ENCODE data around the gene LRRC14B.

DNA sequence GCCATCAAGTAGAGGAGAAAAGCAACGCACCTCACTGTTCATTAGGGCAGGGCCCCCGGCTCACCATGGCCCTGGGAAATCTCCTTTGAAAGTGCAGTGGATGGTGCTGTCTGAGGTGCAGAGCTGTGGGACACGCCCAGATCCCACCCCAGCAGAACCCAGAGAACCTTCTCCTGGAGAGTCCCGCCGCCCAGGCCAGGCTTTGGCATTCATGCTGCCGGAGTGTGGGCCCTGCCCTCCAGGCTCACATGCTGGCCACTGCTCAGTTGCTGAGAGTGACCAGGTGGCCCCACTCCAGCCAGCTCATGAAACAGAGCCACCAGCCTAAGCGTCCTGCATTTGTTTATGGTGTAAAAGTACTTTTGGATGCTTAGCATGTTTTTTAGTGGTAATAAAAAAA, 23.8 kb upstream of the LRRC14B start:
- TF ChIP-seq, protein P1, sequence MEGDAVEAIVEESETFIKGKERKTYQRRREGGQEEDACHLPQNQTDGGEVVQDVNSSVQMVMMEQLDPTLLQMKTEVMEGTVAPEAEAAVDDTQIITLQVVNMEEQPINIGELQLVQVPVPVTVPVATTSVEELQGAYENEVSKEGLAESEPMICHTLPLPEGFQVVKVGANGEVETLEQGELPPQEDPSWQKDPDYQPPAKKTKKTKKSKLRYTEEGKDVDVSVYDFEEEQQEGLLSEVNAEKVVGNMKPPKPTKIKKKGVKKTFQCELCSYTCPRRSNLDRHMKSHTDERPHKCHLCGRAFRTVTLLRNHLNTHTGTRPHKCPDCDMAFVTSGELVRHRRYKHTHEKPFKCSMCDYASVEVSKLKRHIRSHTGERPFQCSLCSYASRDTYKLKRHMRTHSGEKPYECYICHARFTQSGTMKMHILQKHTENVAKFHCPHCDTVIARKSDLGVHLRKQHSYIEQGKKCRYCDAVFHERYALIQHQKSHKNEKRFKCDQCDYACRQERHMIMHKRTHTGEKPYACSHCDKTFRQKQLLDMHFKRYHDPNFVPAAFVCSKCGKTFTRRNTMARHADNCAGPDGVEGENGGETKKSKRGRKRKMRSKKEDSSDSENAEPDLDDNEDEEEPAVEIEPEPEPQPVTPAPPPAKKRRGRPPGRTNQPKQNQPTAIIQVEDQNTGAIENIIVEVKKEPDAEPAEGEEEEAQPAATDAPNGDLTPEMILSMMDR (IDR thresholded peaks at IDR 0.05), result no peak
- no peak for TF ChIP-seq POLR2A (IDR thresholded peaks at IDR 0.05)

Measured in right lobe of liver (tissue), 4 donors.